KOPT-K1 (cell line): ENCODE measurements around the gene CELSR3.

Source experiments
- H3K27ac ChIP-seq: fragments of 200-600 bp; sonication (generic); 2 replicates; pipeline ENCODE4 v1.5.1; 2016; ENCODE audit warnings: antibody characterized with exemption, mild to moderate bottlenecking, low read depth, low read length; ENCODE audit not compliant: poor library complexity, severe bottlenecking
- H3K36me3 ChIP-seq: fragments of 200-600 bp; sonication (generic); 2 replicates; pipeline ENCODE4 v1.5.1; 2017; ENCODE audit warnings: antibody characterized with exemption, mild to moderate bottlenecking, low read length, moderate library complexity; ENCODE audit not compliant: insufficient read depth
- H3K9me3 ChIP-seq: fragments of 200-600 bp; sonication (generic); 2 replicates; pipeline ENCODE4 v1.5.1; 2017; ENCODE audit warnings: antibody characterized with exemption, low read length, mild to moderate bottlenecking; ENCODE audit not compliant: insufficient read depth, poor library complexity, severe bottlenecking

Gene CELSR3

GRCh38 chr3:48693826-48694225 is 31.1 kb upstream of the CELSR3 start:
- Histone ChIP-seq H3K27ac (no peak overlapping the region), H3K9me3 (no peaks in the 10 kb centered on the region), H3K36me3 (peaks cover 90% of the 10 kb centered on the region)

- H3K36me3 ChIP-seq: peaks cover 90% of the 10 kb centered on the region
These were observed 29.9 kb upstream of the CELSR3 start for GRCh38 chr3:48692551-48692950.

GRCh38 chr3:48690846-48691458 is 28.3 kb upstream of the CELSR3 start:
- Histone ChIP-seq H3K36me3 (peaks cover 87% of the 10 kb centered on the region), H3K9me3 (no peaks in the 10 kb centered on the region), H3K27ac (no peak overlapping the region)

More at GRCh38 chr3:48692551-48692950, 29.9 kb upstream of the CELSR3 start:
- Histone ChIP-seq H3K27ac (no peak overlapping the region), H3K9me3 (no peaks in the 10 kb centered on the region)

GRCh38 chr3:48689384-48689783 is 26.7 kb upstream of the CELSR3 start:
- no peaks in the 10 kb centered on the region for H3K9me3 ChIP-seq
- no peak overlapping the region for H3K27ac ChIP-seq
- H3K36me3 ChIP-seq: peaks cover 75% of the 10 kb centered on the region

- Histone ChIP-seq H3K36me3 (peaks cover 68% of the 10 kb centered on the region), H3K27ac (no peak overlapping the region), H3K9me3 (no peaks in the 10 kb centered on the region)
These were observed 26.0 kb upstream of the CELSR3 start for GRCh38 chr3:48688737-48689075.

GRCh38 chr3:48688032-48688736 is 25.5 kb upstream of the CELSR3 start:
- H3K27ac ChIP-seq: no peak overlapping the region
- H3K36me3 ChIP-seq: peaks cover 66% of the 10 kb centered on the region
- no peaks in the 10 kb centered on the region for H3K9me3 ChIP-seq

- Histone ChIP-seq H3K27ac (no peak overlapping the region), H3K36me3 (peaks cover 66% of the 10 kb centered on the region), H3K9me3 (no peaks in the 10 kb centered on the region)
These were observed 24.6 kb upstream of the CELSR3 start for GRCh38 chr3:48687220-48687678.

GRCh38 chr3:48686538-48687219 is 24.0 kb upstream of the CELSR3 start:
- Histone ChIP-seq H3K36me3 (peaks cover 66% of the 10 kb centered on the region), H3K27ac (no peak overlapping the region)

GRCh38 chr3:48685603-48686511 is 23.2 kb upstream of the CELSR3 start, which contains the start of gene NCKIPSD:
TSS of gene NCKIPSD (minus strand) at chr3:48685915. CDS start at chr3:48685807, 108 bp downstream.
- Histone ChIP-seq H3K27ac (peak within 1 kb of the TSS; percentile 76), H3K9me3 (no peaks in the 10 kb centered on the region), H3K36me3 (peaks cover 66% of the 10 kb centered on the region)

More at GRCh38 chr3:48686538-48687219, 24.0 kb upstream of the CELSR3 start:
- H3K9me3 ChIP-seq: no peaks in the 10 kb centered on the region

- no peaks in the 10 kb centered on the region for H3K9me3 ChIP-seq
- peak overlapping the region; percentile 76 for H3K27ac ChIP-seq
- H3K36me3 ChIP-seq: peaks cover 66% of the 10 kb centered on the region
These were observed 22.6 kb upstream of the CELSR3 start for GRCh38 chr3:48685293-48685602.

GRCh38 chr3:48684480-48685143 is 21.9 kb upstream of the CELSR3 start:
- H3K27ac ChIP-seq: peak overlapping the region; percentile 76
- peaks cover 66% of the 10 kb centered on the region for H3K36me3 ChIP-seq

GRCh38 chr3:48684054-48684349 is 21.3 kb upstream of the CELSR3 start:
- H3K36me3 ChIP-seq: peaks cover 66% of the 10 kb centered on the region
- no peak overlapping the region for H3K27ac ChIP-seq
- H3K9me3 ChIP-seq: no peaks in the 10 kb centered on the region

More at GRCh38 chr3:48684480-48685143, 21.9 kb upstream of the CELSR3 start:
- H3K9me3 ChIP-seq: no peaks in the 10 kb centered on the region

GRCh38 chr3:48682786-48683185 is 20.1 kb upstream of the CELSR3 start:
- Histone ChIP-seq H3K9me3 (no peaks in the 10 kb centered on the region), H3K27ac (no peak overlapping the region), H3K36me3 (peaks cover 66% of the 10 kb centered on the region)

- H3K9me3 ChIP-seq: no peaks in the 10 kb centered on the region
- H3K36me3 ChIP-seq: peaks cover 66% of the 10 kb centered on the region
- H3K27ac ChIP-seq: no peak overlapping the region
These were observed 19.4 kb upstream of the CELSR3 start for GRCh38 chr3:48681974-48682610.
